ENCODE data around the gene FSTL4. TPM values are rescaled to one million over a fixed set of nuclear protein-coding genes. Genes with fewer than 3 reads are reported as not detected.
A peak's percentile ranks its signal among the peaks of the same experiment; 100 is the strongest.

Gene FSTL4
- polyA plus RNA-seq, 6 donors from 2014 or later = 0.22 to 0.78 (median 0.48) TPM; not detected in 1

DNA sequence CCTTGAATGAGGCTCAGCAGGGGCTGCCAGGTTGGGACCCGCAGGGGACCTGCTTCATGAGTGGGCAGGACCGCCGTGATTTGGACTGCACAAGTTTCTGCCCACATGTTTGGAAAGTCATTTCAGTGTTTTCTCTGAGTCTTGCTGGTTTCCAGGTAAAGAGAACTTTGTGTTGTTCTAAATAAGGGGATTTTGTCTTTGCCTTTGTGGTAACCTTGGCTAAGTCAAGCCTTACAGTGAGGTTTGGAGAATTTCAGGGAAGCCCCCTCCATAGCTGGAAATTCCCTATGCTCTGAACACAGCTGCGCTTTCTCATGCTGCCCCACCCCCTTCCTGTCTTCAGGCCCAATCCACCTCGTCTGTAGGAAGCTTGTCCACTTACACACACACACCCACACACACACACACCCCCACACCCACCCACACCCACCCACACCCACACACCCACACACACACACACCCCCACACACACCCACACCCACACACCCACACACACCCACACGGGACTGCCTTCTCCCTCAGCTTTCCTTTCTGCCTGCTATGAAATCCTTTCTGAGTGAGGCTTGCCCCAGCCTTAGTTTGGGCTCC is 290.4 kb downstream of the FSTL4 start:
- Mint-ChIP-seq H3K9me3 (no peaks in the 10 kb centered on the region), H3K36me3 (no peaks in the 10 kb centered on the region), H3K4me3 (peak overlapping the region in 1 of 8 donors; percentile 21), H3K4me1 (peaks cover 10 to 23% (median 14%) of the 10 kb centered on the region in 3 donors), H3K27me3 (peaks cover 0 to 5% (median 0%) of the 10 kb centered on the region in 3 donors), H3K27ac (peak overlapping the region; percentile 40 to 93 (median 72))
- ATAC-seq (ENCODE audit: low read depth in 2 of 2) (peak; percentile 66 to 86), DNase-seq (peak; percentile 12)

DNA sequence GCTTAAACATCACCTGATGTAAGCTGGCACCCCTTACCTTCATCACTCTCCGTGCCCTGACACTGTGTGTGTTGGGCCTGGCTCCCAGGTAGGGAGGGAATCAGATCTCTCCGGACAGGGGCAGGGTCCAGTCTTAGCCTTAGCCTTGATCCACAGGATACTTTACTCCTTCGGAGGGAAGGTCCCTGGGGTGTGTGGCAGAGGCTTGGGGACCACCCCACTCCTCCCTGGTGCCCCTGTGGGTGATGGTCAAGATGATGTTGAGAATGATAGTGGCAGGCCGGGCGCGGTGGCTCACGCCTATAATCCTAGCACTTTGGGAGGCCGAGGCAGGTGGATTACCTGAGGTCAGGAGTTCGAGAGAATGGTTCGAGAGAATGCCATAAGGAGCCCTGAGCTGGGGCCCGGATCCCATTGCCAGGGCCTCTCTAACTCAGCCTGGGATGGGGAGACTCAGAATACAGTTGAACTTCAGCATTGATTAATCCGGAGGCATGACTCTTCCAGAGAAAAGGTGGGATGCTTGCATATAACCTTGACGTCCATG is 291.0 kb downstream of the FSTL4 start:
- no peaks in the 10 kb centered on the region for H3K9me3 Mint-ChIP-seq
- peak overlapping the region in 1 of 8 donors; percentile 21 for H3K4me3 Mint-ChIP-seq
- no peak for DNase-seq
- H3K36me3 Mint-ChIP-seq = no peaks in the 10 kb centered on the region
- no peak for ATAC-seq (ENCODE audit: low read depth in 2 of 2)
- peaks cover 10 to 23% (median 14%) of the 10 kb centered on the region in 3 donors for H3K4me1 Mint-ChIP-seq
- H3K27ac Mint-ChIP-seq = peak overlapping the region in 4 of 6 donors; percentile 47 to 93 (median 75)
- H3K27me3 Mint-ChIP-seq = peaks cover 0 to 5% (median 0%) of the 10 kb centered on the region in 3 donors

DNA sequence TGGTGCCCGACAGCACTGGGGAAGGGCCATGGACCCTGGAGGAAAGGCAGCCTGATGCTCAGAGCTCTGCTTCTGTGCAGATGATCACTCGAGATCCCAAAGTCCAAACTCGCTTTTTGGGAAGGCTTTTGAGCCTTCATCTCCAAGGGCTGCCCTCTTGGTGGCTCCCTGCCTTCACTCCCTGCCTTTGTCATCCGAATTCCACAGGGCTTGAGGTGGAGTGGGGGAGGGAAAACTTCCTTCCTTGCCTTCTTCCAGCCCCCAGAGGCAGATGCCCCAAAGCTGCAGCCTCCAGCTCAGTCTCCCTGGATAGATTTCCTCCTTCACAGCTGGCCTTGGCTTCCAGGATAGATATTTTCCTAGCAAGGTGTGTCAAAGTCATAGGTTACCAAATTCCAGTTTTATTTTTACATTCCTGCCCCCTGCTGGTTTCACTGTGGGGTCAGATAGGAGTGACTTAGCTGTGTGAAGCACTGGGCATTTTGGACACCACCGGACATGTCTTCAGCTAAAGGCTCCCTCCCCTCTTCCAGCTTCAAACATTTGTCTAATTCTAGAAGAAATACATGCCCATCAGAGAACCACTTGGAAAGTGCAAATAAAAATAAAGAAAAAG is 292.3 kb downstream of the FSTL4 start:
- no peaks in the 10 kb centered on the region for H3K36me3 Mint-ChIP-seq
- peaks cover 0 to 5% (median 0%) of the 10 kb centered on the region in 3 donors for H3K27me3 Mint-ChIP-seq
- peaks cover 10 to 23% (median 14%) of the 10 kb centered on the region in 3 donors for H3K4me1 Mint-ChIP-seq
- ATAC-seq (ENCODE audit: low read depth in 2 of 2) = no peak
- H3K27ac Mint-ChIP-seq = peak overlapping the region in 2 of 6 donors; percentile 39 to 70
- DNase-seq = no peak
- H3K4me3 Mint-ChIP-seq = no peak overlapping the region
- no peaks in the 10 kb centered on the region for H3K9me3 Mint-ChIP-seq

DNA sequence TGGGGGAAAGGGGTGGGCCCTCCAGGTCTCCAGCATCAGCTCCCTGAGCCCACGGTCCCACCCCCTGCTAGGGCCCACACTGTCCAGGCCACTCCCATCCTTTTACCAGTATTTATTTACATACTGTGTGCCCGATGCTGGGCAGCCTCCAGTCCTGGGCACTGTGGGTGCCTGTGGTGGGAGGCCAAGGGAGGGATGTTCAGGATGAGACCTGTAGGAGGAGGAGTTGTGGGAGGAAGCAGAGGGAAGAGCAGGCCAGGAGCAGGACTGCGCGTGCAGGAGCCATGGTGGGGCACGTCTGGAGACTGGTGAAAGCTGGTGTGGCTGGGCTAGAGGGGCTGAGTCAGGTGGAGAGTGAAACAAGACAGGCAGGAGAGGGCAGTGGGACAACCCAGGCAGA is 293.1 kb downstream of the FSTL4 start:
- H3K27me3 Mint-ChIP-seq = no peaks in the 10 kb centered on the region
- no peaks in the 10 kb centered on the region for H3K36me3 Mint-ChIP-seq
- ATAC-seq (ENCODE audit: low read depth in 2 of 2) (no peak), DNase-seq (no peak)
- no peaks in the 10 kb centered on the region for H3K9me3 Mint-ChIP-seq
- H3K4me3 Mint-ChIP-seq = no peak overlapping the region
- peak overlapping the region in 2 of 6 donors; percentile 56 to 65 for H3K27ac Mint-ChIP-seq
- peaks cover 10 to 18% (median 14%) of the 10 kb centered on the region in 3 donors for H3K4me1 Mint-ChIP-seq

DNA sequence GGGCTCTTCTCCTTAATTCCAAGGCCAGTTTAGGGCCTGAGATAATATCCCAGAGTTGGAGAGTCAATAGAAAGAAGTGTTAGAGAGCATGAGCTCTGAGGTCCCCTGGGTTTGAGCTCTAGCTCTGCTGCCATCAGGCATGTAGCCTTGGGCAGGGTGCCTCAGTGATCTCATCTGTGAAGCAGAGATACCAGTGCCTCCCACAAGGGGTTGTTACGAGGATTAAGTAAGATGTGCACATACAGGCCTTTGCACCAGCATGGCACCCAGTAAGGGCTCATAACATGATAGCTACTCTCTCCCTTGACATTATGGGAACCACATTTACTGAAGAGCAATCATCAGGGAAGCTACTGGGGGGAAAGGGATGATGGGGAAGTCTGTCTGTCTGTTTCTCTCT is 294.8 kb downstream of the FSTL4 start:
- H3K27ac Mint-ChIP-seq = peak overlapping the region in 1 of 6 donors; percentile 17
- H3K27me3 Mint-ChIP-seq = no peaks in the 10 kb centered on the region
- no peaks in the 10 kb centered on the region for H3K9me3 Mint-ChIP-seq
- no peak for DNase-seq
- ATAC-seq (ENCODE audit: low read depth in 2 of 2) = no peak
- no peak overlapping the region for H3K4me3 Mint-ChIP-seq
- H3K36me3 Mint-ChIP-seq = no peaks in the 10 kb centered on the region
- peaks cover 10 to 18% (median 14%) of the 10 kb centered on the region in 3 donors for H3K4me1 Mint-ChIP-seq

DNA sequence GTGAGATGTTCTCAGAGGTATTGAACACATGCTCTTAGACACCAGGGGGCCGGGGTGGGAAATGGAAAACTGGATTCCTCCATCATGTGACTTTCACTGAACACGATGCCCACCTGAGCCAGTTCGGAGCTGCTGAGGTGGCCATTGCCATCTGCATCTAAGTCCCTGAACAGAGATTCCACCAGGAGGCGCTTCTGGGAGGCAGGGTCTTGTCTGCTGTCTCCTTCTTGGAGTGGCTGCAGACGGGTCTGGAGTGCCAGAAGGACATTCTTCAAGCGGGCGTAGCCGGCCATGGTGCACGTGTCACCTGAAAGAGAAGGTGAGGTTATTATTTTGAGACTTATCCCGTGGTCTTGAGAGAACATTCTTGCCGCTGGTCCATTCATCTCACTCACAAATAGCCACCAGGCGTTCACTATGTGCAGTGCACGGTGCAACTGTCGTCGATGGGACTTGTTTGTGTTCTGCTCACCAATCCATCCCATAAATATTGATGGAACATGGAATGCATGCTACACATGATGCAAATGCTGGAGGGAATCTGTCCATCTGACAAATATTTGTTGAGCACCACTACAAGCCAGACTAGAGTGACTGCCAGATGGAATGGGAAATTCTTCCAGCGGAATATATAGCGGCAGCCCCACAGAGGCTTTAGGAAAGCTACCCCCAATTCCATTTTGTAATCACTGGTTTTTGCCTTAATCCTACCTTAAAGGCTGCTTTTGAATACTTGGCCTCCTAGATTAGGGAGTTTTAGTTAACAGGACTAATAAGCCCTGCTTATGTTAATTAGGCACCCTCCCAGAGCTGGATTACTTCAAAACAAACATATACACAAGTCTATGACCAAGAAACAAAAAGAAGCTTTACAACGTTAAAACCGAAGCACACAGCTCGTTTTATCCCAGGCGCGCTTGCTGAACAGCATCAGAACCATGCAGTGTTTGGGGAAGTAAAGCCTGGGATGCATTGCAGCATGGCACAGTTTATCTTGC is 295.7 kb downstream of the FSTL4 start:
- ATAC-seq (ENCODE audit: low read depth in 2 of 2) (no peak), DNase-seq (no peak)
- Mint-ChIP-seq H3K9me3 (no peaks in the 10 kb centered on the region), H3K4me3 (no peak overlapping the region), H3K27me3 (peaks cover 0 to 4% (median 0%) of the 10 kb centered on the region in 3 donors), H3K4me1 (peaks cover 5 to 10% (median 6%) of the 10 kb centered on the region in 3 donors), H3K36me3 (no peaks in the 10 kb centered on the region), H3K27ac (no peak overlapping the region)

DNA sequence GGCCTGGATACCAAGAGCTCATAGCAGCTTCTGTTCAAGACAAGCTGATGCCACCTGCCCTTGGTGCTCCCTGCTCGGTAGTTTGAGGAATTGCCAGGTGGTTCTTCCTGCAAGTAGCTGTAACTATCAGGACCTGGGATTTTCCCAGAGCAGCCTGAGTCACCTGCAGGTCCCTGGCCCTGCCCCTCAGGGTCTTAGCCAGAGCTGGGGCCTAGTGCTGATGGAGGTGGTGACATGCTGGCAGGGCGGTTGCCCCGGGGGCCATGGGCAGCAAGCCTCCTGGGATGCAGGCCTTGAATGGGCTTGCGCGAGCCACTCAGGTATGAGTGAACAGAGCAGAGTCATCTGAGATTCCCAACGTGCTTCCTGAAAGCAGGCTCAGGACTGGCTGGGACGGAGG is 298.3 kb downstream of the FSTL4 start:
- ATAC-seq (ENCODE audit: low read depth in 2 of 2) = no peak
- Mint-ChIP-seq H3K9me3 (no peaks in the 10 kb centered on the region), H3K27me3 (peaks cover 0 to 4% (median 0%) of the 10 kb centered on the region in 3 donors), H3K4me1 (no peaks in the 10 kb centered on the region), H3K27ac (peak overlapping the region in 1 of 6 donors; percentile 53), H3K36me3 (no peaks in the 10 kb centered on the region), H3K4me3 (no peak overlapping the region)
- no peak for DNase-seq

DNA sequence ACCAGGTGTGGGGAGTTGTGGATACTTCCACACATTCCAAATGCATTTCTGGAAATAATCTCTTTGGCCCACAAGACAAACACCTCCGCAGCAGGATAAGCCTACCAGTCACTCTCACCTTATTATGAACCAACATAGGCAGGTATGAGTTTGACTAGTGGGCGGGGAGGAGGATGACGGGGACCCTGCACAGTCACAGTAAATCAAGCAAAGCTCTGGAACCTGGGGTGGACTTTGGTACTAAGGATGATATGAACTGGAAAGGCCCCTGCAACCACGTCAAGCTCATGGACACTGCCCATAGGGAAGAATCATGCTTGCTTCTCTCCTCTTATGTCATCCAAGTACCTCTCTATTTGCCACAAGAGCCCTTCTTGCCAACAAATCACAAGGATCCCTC is 301.2 kb downstream of the FSTL4 start:
- Mint-ChIP-seq H3K27me3 (peaks cover 0 to 4% (median 0%) of the 10 kb centered on the region in 3 donors), H3K9me3 (no peaks in the 10 kb centered on the region), H3K27ac (no peak overlapping the region), H3K4me3 (peak overlapping the region in 1 of 8 donors; percentile 35), H3K36me3 (no peaks in the 10 kb centered on the region), H3K4me1 (no peaks in the 10 kb centered on the region)
- no peak for DNase-seq
- no peak for ATAC-seq (ENCODE audit: low read depth in 2 of 2)

DNA sequence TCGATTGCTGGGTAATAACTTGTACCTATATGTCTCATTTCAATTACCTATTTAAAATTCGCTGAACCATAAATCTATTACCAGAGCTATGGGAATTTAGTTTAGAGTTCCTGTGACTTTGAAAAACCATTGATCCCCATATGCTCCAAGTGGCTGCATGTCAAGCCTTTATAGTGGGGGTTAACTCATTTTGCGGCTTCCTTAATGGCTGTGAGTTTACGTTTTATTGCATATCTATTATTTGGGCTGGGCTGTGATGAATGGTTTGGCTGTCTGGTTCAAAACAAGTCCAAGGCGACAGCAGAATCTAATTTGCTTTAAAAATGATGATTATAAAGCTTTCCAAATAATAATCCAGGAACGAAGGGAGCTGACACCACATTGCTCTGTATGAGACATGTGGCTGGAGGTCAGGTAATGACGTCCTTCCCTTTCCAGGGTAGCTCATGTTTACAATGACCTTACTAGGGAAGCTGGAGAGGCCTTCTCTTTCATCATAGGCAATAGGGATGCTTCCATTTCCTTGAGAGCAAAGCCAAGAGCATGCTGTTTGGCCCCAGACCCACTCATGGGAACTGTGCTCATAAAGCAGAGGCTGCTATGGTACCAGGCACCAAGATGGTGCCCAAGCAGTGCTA is 302.2 kb downstream of the FSTL4 start:
- Mint-ChIP-seq H3K27ac (no peak overlapping the region), H3K9me3 (no peaks in the 10 kb centered on the region), H3K4me1 (no peaks in the 10 kb centered on the region), H3K4me3 (no peak overlapping the region), H3K27me3 (peaks cover 0 to 7% (median 0%) of the 10 kb centered on the region in 3 donors), H3K36me3 (no peaks in the 10 kb centered on the region)
- DNase-seq (no peak), ATAC-seq (ENCODE audit: low read depth in 2 of 2) (no peak)

DNA sequence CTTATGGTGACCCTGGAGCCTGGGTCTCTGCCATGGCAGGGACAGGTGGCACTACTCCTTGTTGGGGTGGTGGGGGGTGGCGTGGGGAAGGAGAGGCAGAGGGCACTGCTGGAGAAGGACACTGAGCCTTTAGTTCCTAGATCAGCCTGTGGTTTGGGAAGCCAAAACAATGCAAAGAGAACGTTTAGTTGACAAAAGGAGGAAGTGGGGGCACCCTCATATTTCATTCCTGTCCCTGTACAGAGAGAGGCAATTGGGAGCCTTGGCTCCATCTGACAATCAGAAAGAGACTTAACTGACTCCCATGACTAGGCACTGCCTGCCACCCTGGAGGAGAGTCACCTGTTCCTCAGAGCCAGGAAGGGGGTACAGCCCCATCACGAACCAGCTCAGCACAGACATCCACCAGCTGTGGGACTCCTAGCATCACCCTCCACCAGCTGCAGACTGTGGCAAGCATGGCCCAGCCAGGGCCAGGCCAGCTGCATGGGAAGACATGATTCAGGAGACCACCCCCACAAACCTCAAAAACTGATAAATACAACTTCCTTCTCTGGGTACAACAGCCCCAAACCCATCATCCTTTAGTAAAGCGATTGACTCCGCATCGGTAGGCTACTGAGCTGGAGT is 303.1 kb downstream of the FSTL4 start:
- ATAC-seq (ENCODE audit: low read depth in 2 of 2) = no peak

DNA sequence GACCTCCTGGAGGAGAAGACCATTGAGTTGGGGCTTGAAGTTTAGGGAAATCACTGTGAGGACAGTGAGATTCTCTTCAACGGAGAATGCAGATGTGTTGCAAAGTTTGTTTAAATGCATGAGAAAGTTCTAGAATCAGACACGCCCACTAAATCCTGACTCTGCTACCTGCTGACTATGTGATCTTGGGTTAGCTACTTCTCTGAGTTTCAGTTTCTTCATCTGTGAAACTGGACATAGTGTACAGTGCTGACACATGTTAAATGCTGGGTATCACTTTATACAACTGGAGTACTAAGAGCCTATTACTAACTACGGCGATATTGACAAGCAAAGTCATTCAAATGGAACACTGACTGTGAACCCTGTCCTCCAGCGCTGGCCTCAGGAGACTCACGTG is 305.1 kb downstream of the FSTL4 start:
- no peak overlapping the region for H3K27ac Mint-ChIP-seq
- no peak overlapping the region for H3K4me3 Mint-ChIP-seq
- H3K27me3 Mint-ChIP-seq = peaks cover 0 to 7% (median 0%) of the 10 kb centered on the region in 3 donors
- no peaks in the 10 kb centered on the region for H3K36me3 Mint-ChIP-seq
- no peak for ATAC-seq (ENCODE audit: low read depth in 2 of 2)
- H3K4me1 Mint-ChIP-seq = no peaks in the 10 kb centered on the region
- DNase-seq = no peak
- H3K9me3 Mint-ChIP-seq = no peaks in the 10 kb centered on the region

More for the DNA sequence above, 303.1 kb downstream of the FSTL4 start:
- H3K27ac Mint-ChIP-seq = no peak overlapping the region
- H3K27me3 Mint-ChIP-seq = peaks cover 0 to 7% (median 0%) of the 10 kb centered on the region in 3 donors
- no peak overlapping the region for H3K4me3 Mint-ChIP-seq
- DNase-seq = no peak
- H3K36me3 Mint-ChIP-seq = no peaks in the 10 kb centered on the region
- no peaks in the 10 kb centered on the region for H3K4me1 Mint-ChIP-seq
- no peaks in the 10 kb centered on the region for H3K9me3 Mint-ChIP-seq

DNA sequence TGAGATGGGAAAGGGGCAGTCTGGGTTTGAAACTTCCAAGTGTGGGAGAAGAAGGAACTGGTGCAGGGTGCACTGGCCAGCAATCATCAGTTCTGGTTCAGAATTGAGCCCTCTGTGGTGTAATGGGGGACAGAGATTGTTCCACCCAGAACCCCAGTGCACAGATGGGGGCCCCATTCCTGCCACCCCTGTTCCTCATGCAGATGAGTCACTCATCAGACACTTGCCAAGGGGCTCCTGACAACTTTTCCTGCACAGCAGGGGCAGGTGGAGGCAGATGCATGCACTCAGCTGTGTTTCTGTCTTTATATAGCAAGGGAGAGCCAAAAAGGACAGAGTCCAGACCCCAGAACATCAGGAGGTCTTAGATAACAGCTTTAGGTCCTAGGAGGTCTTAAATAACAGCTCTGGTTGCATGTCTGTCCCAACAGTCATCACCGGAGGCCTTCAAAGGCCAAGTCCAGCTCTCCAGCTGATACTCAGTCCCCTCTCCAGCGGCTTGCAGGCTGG is 307.6 kb downstream of the FSTL4 start:
- H3K4me1 Mint-ChIP-seq = no peaks in the 10 kb centered on the region
- no peak overlapping the region for H3K4me3 Mint-ChIP-seq
- peaks cover 0 to 4% (median 0%) of the 10 kb centered on the region in 3 donors for H3K27me3 Mint-ChIP-seq
- DNase-seq = no peak
- no peaks in the 10 kb centered on the region for H3K9me3 Mint-ChIP-seq
- no peak overlapping the region for H3K27ac Mint-ChIP-seq
- ATAC-seq (ENCODE audit: low read depth in 2 of 2) = no peak
- no peaks in the 10 kb centered on the region for H3K36me3 Mint-ChIP-seq

All from naive B cell (primary cell).